GM18526 (cell line): Measurements from ENCODE around the gene OGFOD2.

Experiments
- POLR2A ChIP-seq: IDR thresholded peaks from 3 replicates; pipeline ENCODE4 v1.6.1; 2011; ENCODE audit not compliant: insufficient read length; ENCODE audit errors: extremely low read depth

Gene OGFOD2

DNA sequence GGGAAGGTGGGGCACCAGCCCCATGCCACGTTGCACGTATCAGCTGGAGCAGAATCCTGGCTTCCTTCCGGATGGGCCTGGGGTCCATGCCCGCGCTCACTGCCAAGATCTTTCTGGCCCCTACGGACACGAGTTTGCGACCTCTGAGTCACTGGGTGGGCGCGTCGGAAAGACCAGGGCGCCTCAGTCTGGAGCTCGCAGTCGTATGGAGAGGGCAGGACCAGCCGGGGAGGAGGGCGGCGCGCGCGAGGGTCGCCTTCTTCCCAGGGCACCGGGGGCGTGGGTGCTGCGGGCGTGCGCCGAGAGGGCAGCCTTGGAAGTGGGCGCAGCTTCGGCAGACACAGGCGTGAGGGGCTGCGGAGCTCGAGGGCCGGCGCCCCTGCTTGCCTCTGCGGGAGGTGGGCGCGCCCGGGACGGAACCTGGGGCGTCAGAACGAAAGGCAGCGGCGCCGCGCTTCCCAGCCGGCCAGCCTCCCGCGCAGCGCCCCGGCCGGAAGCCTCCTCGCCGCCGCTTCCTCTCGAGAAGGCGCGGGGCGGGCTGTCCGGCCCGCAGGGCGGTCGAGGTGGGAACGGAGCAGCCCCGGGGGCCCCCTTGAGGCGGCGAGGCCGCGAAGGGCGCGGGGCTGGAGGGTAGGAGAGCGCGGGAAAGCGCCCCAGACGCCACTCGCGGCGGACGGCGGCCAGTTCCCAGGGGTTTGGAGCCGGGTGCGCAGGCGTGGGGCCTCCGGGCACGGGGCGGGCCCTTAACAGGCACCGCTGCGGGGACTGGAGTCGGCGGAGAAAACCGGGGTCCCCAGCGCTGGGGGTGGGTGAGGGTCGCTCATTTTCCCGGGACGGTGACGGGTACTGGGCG, 5.4 kb downstream of the OGFOD2 start, which contains the start of gene ARL6IP4:
TSS of gene ARL6IP4 (plus strand) at position 499 of the 853 bp plus-strand sequence. CDS start 459 bp downstream, outside the sequence.
- peak; percentile 73 for TF ChIP-seq POLR2A

GRCh38 chr12:122981036-122981471, 6.0 kb downstream of the OGFOD2 start:
- TF ChIP-seq POLR2A = no peak

DNA sequence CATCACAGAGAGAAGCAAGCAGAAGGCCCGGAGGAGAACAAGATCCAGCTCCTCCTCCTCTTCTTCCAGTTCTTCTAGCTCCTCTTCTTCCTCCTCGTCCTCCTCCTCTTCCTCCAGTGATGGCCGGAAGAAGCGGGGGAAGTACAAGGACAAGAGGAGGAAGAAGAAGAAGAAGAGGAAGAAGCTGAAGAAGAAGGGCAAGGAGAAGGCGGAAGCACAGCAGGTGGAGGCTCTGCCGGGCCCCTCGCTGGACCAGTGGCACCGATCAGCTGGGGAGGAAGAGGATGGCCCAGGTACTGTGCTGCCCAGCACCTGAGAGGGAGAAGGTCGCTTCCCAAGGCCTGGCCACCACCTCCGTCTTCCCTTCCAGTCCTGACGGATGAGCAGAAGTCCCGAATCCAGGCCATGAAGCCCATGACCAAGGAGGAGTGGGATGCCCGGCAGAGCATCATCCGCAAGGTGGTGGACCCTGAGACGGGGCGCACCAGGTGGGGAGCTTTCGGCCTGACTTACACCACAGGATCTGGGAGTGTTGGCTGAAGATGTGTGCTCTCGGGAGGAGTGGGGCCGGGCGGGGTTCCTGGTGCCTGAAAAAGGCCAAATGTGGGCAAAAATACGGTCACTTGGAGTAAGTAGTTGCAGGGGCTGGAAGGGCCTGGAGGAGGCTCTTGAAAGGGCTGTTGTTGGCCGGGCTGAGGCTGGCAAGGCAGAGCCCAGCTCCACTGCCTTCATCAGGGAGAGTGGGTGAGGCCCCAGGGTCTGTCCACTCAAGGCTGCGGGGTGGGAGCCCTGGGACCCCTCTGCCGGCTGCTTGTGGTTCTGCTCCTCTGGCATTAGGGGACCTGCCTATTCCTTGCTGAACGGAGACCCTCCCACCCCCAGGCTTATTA, 6.8 kb downstream of the OGFOD2 start:
- no peak for TF ChIP-seq POLR2A

DNA sequence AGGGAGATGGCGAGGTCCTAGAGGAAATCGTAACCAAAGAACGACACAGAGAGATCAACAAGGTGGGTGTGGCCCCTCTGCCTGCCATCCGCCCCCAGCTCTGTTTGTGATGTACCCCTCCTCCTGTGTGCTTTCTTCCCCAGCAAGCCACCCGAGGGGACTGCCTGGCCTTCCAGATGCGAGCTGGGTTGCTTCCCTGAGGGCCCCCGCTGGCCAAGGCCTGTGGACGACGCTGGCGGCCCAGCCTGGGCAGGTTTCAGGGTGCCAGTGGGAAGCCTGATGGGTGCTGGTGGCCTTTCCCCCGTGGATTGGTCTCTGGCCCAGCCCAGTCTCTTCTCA, 7.4 kb downstream of the OGFOD2 start:
- no peak for TF ChIP-seq POLR2A

DNA sequence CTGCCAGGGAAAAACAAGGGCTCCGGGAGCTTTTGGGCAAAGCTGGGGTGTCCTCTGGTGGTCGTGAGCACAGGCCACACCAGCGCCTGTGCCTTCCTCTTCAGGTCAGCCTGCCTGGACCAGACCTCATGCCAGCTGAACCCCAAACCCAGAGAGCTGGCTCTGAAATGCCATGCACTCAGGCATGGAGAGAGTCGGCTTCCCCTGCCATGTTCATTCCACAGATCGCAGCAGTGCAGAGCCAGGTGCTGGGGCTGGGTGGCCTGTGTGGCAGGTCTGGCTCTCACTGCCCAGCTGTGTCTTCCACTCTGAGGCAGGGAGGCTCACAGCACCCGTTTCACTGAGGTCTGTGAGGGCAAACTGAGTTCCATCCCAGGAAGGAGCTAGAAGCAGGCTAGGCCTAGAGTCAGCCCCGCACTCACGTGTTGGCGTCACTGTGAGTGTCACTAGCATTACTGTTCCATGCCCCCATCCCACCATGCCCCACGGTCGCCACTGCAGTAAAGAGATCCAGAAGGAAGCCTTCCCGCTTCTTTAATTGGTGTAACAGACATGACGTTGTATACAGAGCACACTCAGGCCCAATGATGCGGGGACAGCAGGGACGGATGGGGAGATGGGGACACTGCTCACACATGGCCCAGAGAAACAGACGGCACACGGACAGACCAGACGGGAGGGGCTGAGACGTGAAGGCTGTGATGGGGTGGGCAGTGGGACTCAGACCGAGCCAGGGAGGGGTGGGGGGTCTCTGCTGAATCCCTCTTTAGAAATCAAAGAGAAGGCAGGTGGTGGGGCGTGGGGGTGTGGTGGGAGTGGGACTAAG, 8.1 kb downstream of the OGFOD2 start:
- TF ChIP-seq POLR2A = no peak

DNA sequence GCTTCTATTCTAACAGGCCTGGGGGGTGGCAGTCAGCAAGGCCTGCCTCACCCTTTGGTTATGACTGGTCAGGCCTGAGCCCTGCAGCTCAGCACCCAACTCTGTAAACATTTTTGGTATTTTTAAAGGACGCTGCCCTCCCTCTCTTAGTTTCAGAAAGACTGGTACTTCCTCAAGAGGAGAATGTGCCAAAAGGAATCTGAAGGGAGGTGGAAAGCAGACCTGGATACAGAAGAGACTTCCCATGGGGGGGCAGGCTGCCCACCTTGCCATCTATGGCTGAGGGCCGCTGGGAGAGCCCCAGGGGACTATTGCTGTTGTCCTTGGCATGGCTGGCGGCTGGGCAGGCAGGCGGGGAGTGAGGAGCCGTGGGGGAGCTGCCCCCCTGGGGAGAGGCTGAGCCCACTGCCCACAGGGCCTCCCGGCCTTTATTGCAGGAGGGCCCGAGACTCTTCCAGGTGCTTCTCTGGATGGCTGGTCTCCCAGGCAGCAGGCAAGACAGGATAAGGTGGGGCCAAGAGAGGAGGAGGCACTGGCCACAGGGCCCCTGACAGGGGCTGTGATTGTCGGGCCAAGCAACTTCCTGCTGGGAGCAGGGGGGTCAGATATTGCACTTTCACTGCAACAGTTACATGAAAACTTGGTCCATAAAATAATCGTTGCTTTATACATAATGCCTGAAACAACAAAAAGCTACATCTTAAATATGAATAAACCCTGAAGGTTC, 8.9 kb downstream of the OGFOD2 start:
- no peak for TF ChIP-seq POLR2A

GRCh38 chr12:122984612-122985337, 9.7 kb downstream of the OGFOD2 start:
- TF ChIP-seq POLR2A = no peak

DNA sequence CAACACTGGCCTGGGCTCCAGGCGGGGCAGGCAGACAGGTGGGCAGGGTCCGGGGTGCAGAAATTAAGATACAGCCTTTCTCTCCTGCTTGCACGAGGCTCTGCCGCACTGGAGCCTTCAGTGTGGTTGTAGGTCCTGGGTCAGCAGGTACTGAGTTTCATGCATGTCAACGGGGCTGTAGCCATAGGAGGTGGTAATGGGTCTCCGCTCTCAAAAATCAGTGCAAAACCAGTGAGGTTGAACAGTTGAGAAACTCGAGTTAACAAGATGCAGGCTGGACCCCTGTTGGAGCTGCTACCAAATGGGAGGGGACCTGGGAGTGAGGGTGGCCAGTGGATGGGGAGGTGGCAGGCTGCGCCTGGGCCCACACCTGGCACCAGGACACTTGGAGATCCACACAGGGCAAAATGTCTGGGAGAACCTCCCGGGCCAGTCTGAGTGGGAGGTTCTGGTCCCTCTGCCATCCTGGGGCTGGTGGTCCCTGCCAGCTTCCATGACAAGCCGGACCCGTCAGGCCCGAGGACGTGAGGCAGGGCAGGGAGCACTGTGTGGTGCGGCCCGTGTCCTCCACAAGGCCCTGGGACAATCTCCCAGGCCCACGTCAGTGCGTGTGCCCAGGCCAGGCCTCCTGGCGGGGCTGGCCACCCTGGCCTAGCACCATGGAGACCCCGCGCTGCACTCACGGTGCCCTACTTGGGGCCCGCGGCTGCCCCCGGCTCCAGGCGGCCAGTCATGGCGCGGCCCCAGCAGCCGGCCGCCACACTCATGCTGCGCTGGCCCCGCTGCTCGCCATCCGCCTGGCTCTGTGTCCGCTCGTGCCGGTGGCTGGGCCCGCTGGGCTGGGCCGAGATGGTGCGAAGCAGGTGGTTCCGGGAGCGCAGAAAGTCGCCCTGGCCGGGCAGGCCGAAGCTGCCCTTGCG, 10.6 kb downstream of the OGFOD2 start:
- TF ChIP-seq POLR2A = no peak

DNA sequence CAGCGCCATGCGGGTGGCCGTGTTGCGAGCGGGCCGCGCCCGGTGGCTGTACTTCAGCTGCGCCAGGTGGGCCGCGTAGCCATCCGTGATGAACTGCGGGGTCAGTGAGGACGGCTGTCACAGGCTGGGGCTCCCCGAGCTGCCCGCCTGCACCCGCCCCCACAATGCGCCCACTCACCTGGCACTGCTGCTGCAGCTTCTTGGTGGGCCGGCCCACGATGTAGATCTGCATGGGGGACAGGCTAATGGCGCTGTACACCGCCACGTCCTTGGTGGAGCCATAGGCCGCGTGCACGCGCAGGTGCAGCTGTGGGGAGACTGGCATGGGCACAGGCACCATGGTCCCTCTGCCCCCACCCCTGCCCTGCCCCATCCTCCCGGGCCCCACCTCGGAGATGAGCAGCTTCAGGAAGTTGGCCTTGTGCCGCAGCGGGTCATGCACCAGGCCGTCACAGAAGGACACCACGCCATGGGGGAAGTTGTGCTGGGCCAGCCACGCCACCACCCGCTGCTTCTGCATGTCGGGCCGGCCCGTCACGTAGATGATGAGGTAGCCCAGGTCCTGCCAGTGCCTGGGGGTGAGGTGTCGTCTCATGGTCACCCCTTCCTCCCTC, 11.3 kb downstream of the OGFOD2 start:
- no peak for TF ChIP-seq POLR2A

DNA sequence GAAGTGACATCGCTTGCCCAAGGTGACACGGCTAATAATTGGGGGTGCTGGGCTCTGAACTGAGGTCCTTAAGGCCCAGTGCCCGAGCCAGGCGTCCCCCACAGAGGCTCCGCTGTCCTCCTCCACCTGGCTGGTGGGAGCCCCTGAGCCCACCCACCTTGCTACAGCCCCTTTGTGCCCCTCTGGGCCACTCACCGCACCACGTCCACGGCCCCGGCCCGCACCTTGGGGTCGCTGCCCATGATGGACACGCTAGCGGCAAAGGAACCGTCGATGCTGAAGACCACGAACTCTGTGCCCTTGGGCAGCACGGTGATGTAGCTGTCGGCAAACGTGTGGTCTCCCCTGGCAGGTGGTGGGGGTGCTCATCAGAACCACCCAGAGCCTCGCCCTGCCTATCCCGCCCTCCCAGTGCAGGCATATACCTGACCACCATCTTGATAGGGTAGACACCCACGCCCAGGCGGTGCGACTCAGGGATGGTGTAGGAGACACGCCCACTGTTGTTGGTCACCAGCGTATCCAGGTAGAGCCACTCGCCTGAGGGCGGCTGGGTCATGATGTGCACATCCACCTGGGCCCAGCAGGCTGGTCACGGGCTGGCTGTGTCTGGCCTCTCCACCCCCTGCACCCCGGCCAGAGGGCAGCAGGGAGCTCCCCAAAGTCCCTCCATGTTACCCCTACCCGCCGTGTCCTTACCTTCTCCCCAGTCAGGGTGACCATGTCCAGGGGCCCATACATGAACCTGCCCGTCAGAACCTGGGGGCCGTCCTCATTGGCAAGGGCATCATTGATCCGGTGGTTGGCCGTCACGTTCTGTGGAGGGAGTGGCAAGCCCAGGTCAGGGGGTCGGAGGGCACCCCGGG, 12.3 kb downstream of the OGFOD2 start:
- TF ChIP-seq POLR2A = no peak

DNA sequence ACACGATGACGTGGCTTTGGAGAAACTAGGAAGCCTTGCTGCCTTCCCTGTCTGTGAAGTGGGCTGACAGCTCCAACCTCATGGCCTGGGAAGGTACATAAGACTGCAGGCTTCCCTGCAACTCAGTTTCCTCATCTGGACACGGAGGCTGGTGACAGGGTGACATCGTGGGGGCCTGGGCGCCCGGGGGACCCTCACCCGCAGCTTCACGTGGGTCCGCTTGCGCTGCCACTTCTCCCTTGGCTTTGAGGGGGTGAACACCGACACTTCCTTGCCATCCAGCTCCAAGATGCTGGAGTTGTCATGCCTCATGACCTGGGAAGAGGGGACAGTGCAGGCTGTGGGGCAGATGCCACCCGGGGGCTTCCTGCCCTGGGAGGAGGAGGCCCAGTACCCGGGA, 13.0 kb downstream of the OGFOD2 start:
- no peak for TF ChIP-seq POLR2A
